ENCODE measurements around the gene MUC5AC.
"Not testable (repeated sequence)": the region's sequence is repeated elsewhere in the genome, so short reads cannot be mapped to it uniquely, and the experiment has no call there.

The MUC5AC gene

DNA sequence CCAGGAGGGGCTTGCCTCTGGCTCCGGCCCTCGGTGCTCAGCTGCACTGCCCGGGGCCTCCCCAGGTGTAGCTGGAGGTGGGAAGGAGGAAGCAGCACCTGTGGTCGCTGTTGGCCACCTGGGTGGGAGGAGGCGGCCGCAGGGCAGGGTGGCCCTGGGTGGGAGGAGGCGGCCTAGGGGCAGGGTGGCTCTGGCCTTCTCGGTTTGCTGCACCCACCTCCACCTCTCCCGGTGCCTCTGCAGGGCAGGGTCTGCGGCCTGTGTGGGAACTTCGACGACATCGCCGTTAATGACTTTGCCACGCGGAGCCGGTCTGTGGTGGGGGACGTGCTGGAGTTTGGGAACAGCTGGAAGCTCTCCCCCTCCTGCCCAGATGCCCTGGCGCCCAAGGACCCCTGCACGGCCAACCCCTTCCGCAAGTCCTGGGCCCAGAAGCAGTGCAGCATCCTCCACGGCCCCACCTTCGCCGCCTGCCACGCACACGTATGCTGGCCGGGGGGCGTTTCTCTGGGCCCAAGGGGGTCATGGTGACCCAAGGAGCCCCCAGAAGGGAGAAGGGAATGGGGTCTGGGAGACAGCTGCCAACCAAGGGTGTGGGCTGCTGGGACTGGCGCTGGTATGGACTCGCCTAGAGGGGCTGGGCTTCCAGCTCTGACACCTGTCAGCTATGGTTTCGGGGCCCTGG, 20.6 kb downstream of the MUC5AC start:
- no peak for DNase-seq

DNA sequence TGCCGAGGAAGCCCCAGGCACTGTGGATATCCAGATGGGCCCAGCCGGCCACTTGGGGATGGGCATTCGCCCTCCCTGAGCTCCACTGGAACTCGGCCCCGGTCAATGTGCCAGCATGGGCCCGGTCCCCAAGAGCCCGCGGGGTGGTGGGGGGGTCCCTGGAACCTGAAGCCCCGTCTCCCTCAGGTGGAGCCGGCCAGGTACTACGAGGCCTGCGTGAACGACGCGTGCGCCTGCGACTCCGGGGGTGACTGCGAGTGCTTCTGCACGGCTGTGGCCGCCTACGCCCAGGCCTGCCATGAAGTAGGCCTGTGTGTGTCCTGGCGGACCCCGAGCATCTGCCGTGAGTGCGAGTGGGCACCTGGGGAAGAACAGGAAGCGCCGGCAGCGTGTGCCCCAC, 21.2 kb downstream of the MUC5AC start:
- DNase-seq = no peak

DNA sequence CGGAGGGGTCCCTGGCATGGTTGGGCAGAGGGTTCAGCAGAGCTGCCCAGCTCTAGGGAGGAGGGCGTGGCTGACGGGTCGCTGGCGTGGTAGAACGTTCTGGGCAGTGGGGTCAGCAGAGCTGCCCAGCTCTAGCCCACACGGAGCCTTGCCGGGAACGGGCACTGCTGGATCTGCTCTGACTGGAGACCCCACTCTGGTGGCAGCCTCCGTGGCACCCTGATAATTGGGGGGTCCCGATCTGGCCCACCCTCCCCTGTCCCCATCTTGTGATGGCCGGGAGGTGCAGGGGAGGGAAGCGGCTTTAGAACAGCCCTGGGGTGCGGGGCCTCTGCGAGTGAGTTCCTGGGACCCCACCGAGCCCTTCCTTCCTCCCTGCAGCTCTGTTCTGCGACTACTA, 21.9 kb downstream of the MUC5AC start:
- DNase-seq = no peak

DNA sequence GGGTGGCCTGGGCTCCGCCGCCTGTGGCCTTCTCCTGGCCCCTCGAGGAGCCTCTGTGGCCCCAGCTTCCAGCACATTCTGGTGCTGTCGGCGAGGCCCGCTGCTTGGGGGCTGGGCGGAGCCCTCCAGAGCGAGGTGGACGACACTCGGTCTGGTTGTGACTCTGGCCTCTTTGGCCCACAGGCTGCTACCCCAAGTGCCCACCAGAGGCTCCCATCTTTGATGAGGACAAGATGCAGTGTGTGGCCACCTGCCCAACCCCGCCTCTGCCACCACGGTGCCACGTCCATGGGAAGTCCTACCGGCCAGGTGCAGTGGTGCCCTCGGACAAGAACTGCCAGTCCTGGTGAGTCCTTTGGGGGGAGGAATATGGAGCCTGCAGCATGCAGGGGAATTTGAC, 22.4 kb downstream of the MUC5AC start:
- DNase-seq = no peak

DNA sequence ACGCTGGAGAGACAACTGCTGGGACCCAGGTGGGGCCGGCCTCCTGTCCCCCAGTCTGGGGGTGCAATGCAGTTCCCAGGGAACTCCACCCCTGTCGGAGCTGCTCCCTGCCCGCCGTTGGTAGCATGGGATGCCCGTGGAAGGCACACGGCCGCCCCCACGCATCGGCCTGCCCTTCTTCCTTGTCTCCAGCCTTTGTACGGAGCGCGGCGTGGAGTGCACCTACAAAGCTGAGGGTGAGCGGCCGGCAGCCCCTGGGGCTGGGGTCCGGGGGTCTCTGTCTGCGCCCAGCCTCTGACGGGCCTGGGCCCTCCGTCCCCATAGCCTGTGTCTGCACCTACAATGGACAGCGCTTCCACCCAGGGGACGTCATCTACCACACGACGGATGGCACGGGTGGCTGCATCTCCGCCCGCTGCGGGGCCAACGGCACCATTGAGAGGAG, 23.2 kb downstream of the MUC5AC start:
- DNase-seq = no peak

DNA sequence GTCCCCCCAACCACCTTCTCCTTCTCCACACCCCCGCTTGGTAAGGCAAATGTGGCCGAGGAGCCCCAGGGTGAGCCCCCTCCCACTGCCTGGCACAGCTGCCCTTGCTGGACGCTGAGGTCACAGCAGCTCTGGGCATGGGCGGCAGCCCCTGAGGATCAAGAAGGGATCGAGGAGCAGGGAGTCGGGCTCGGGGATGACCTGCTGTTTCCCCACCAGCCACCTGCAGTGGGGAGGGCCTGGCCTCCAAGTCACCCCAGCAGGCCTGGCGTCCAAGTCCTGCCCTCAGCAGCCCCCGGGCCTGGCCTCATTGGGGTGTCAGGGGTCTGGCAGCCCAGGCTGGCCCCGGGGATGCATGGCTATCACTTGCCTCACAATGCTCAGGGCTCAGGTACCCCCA, 23.7 kb downstream of the MUC5AC start:
- DNase-seq = no peak

DNA sequence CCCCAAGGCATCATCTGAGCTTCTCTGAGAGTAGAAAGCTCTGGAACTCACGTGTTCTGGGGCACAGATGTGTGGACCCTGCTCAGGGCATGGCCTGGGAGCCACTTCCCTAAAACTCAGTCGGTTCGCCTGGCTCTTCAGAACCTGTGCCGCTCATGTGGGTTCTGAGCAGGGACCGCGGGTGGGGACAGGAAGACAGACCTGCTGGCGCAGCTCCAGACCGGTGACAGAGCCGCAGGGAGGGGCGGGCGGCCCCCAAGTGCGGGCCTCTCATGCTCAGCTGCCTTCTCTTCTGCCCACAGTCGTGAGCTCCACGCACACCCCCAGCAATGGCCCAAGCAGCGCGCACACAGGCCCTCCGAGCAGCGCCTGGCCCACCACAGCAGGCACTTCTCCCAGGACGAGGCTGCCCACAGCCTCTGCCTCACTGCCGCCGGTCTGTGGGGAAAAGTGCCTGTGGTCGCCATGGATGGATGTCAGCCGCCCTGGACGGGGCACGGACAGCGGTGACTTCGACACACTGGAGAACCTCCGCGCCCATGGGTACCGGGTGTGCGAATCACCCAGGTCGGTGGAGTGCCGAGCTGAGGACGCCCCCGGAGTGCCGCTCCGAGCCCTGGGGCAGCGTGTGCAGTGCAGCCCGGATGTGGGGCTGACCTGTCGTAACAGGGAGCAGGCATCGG, 24.2 kb downstream of the MUC5AC start:
- DNase-seq = no peak

DNA sequence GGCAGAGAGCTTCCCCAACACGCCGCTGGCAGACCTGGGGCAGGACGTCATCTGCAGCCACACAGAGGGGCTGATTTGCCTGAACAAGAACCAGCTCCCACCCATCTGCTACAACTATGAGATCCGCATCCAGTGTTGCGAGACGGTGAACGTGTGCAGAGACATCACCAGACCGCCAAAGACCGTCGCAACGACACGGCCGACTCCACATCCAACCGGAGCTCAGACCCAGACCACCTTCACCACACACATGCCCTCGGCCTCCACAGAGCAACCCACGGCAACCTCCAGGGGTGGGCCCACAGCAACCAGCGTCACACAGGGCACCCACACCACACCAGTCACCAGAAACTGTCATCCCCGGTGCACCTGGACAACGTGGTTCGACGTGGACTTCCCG, 26.4 kb downstream of the MUC5AC start:
- not testable (repeated sequence) for DNase-seq

DNA sequence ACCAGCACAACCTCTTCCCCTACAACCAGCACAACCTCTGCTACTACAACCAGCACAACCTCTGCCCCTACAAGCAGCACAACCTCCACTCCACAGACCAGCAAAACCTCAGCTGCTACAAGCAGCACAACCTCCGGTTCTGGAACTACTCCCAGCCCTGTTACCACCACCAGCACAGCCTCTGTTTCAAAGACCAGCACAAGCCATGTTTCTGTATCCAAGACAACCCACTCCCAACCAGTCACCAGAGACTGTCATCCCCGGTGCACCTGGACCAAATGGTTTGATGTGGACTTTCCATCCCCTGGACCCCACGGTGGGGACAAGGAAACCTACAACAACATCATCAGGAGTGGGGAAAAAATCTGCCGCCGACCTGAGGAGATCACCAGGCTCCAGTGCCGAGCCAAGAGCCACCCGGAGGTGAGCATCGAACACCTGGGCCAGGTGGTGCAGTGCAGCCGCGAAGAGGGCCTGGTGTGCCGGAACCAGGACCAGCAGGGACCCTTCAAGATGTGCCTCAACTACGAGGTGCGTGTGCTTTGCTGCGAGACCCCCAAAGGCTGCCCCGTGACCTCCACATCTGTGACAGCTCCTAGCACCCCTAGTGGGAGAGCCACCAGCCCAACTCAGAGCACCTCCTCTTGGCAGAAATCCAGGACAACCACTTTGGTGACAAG, 30.8 kb downstream of the MUC5AC start:
- DNase-seq = not testable (repeated sequence)

DNA sequence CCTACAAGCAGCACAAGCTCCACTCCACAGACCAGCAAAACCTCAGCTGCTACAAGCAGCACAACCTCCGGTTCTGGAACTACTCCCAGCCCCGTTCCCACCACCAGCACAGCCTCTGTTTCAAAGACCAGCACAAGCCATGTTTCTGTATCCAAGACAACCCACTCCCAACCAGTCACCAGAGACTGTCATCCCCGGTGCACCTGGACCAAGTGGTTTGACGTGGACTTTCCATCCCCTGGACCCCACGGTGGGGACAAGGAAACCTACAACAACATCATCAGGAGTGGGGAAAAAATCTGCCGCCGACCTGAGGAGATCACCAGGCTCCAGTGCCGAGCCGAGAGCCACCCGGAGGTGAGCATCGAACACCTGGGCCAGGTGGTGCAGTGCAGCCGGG, 32.1 kb downstream of the MUC5AC start:
- DNase-seq = not testable (repeated sequence)

DNA sequence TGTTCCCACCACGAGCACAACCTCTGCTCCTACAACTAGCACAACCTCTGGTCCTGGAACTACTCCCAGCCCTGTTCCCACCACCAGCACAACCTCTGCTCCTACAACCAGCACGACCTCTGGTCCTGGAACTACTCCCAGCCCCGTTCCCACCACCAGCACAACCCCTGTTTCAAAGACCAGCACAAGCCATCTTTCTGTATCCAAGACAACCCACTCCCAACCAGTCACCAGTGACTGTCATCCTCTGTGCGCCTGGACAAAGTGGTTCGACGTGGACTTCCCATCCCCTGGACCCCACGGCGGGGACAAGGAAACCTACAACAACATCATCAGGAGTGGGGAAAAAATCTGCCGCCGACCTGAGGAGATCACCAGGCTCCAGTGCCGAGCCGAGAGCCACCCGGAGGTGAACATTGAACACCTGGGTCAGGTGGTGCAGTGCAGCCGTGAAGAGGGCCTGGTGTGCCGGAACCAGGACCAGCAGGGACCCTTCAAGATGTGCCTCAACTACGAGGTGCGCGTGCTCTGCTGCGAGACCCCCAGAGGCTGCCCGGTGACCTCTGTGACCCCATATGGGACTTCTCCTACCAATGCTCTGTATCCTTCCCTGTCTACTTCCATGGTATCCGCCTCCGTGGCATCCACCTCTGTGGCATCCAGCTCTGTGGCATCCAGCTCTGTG, 34.2 kb downstream of the MUC5AC start:
- DNase-seq = not testable (repeated sequence)

DNA sequence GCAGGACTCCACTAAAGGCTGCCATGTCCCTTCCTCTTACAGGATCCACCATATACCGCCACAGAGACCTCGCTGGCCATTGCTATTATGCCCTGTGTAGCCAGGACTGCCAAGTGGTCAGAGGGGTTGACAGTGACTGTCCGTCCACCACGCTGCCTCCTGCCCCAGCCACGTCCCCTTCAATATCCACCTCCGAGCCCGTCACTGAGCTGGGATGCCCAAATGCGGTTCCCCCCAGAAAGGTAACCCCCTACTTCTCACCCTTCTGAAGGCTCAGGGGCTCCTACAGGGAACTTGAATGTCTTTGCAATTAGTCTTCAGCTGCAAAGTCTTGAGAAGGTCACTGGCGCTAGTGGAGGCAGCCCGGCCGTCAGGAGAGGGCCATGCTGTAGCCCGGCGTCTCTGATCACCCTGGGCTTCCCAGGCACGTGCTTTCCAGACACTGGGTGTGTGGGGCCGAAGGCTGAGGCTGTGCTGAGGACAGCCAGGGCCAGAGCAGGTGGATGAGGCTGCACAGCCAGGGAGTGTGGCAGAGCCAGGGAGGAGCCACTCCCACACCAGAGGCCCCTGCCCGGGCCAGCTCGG, 35.1 kb downstream of the MUC5AC start:
- DNase-seq = no peak

DNA sequence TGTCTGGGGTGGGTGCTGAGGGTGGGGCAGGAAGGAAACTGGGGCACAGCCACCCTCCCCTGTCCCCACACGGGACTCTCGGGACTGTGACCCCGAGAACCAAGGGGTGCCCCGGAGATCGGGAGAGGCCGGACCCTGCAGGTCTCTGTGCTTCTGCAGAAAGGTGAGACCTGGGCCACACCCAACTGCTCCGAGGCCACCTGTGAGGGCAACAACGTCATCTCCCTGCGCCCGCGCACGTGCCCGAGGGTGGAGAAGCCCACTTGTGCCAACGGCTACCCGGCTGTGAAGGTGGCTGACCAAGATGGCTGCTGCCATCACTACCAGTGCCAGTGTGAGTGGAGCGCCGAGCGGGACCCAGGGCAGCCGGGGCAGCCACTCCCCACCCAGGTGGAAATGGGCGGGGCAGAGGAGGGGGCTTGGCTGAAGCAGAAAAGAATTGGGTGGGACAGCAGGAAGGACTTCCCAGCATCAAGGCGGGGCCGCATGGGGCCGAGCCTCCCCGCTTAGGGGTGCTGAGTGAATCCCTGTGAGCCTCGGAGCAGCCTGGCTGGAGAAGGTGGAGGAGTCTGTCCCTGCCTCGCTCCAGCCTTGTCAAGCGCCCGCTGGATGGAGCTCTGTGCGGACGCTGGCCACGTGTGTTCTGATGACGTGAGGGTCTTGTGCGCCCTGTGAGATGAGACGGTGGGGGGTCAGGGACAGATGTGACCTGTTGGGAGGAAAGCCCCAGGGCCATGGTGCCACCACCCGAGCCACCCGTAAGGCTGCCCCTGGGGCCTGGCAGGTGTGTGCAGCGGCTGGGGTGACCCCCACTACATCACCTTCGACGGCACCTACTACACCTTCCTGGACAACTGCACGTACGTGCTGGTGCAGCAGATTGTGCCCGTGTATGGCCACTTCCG, 35.8 kb downstream of the MUC5AC start:
- DNase-seq = no peak

DNA sequence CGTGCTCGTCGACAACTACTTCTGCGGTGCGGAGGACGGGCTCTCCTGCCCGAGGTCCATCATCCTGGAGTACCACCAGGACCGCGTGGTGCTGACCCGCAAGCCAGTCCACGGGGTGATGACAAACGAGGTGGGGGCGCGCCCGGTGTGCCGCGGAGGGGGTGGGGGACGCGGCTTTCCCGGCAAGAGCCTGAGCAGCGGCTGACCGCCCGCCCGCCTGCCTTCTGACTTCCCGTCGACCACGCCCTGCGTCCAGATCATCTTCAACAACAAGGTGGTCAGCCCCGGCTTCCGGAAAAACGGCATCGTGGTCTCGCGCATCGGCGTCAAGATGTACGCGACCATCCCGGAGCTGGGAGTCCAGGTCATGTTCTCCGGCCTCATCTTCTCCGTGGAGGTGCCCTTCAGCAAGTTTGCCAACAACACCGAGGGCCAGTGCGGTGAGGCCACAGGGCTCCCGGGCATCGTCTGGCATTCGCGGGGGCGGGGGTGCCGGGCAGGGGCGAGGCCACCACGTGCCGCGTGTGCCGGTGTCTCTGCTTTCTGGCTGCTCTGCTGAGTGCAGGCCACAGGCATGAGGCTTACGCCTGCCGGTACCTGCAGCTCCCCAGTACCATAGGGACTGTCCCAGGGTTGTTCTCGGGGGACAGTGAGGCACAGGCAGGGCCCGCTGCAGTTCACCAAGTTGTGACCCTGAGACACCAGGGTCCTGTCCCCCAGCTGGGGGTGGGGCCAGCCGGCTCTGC, 36.7 kb downstream of the MUC5AC start:
- DNase-seq = no peak

DNA sequence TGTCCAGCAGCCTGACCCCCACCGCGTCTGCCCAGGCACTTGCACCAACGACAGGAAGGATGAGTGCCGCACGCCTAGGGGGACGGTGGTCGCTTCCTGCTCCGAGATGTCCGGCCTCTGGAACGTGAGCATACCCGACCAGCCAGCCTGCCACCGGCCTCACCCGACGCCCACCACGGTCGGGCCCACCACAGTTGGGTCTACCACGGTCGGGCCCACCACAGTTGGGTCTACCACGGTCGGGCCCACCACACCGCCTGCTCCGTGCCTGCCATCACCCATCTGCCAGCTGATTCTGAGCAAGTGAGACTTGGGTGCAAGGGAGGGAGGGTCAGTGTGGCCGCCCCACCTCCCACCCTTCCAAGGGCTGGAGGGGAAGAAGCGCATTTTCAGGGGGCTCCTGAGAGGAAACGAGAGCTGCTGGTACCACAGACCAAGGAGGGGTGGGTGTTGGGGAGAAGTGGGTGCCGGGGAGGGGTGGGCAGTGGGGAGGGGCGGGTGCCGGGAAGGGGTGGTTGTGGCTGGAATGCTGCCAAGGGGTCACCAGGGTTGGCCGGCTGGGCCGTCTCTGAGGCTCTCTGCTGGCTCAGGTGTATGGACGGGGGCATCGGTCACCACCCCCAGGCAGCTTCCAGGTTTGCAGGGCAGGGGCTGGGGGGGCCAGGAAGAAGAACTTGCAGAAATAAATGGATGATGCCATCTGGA, 37.4 kb downstream of the MUC5AC start:
- no peak for DNase-seq

DNA sequence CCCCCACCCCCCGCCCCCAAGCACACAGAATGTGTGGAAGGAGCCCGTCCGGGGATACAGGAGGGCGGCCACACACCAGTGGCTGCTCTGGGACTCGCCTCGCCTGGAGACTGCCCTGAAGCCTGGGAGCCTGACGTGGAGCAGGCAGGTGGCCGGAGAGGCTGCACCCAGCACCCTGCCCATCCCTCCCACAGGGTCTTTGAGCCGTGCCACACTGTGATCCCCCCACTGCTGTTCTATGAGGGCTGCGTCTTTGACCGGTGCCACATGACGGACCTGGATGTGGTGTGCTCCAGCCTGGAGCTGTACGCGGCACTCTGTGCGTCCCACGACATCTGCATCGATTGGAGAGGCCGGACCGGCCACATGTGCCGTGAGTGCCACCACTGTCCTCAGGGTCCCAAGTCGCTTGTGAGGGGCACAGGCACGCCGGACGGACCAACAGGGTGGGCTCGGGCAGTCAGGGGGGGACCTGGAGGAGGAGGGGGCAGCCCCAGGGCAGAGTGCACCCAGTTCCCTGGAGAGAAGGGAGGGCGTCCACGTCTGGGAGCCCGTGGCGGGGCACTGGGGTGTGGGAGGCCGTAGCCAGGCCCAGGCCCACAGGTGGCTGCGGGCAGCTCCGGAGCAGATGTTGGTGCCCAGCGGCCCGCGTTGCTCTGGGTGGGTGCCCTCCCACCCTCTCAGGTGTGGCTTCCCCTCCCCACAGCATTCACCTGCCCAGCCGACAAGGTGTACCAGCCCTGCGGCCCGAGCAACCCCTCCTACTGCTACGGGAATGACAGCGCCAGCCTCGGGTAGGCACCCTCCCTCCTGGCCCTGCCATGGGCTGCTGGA, 38.1 kb downstream of the MUC5AC start:
- no peak for DNase-seq

DNA sequence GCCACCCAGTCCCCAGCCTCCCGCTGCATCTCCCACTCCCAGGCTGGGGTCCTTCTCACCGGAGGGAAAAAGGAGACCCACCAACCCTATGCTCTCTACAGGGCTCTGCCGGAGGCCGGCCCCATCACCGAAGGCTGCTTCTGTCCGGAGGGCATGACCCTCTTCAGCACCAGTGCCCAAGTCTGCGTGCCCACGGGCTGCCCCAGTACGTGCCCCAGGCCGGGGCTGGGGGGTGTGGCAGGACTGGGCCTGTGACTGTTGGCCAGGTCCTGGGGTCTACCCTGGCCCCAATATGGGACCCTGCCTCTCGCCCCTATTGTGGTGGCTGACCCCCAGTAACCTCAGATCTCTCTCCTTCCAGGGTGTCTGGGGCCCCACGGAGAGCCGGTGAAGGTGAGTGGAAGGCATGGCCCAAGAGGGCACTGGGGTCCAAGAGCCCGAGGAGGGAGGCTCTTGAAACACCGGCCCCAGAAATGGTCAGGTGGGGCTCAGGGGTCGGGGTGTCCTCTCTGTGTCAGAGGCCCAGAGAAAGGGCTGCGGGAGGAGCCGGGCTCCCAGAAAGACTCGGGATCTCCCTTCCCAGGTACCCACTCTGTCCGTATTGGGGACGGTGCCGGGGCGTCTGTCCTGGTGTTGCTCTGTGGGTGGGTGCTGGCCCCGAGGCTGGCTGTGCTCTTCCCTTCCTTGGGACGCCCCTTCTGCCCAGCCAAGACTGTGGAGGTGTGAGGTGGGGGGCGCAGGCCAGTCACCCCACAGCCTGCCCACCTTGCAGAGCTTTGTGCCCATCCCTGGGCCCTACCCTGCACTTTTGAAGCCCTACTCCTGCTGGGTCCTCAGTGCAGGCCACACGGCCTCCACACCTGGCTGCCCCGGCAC, 39.0 kb downstream of the MUC5AC start:
- no peak for DNase-seq

DNA sequence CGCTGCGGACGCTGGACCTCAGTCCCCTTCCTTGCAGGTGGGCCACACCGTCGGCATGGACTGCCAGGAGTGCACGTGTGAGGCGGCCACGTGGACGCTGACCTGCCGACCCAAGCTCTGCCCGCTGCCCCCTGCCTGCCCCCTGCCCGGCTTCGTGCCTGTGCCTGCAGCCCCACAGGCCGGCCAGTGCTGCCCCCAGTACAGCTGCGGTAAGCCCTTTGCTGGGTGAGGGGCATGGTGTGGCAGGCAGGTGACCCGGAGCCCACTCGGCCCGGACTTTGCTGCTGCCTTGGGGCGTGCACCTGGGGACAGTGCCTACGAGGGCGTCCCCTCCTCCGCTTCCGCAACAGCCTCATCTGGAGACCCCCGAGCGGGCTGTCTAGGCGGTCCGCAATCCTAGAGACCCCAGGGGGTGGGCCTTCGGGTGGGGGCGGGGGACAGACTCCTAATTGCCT, 39.7 kb downstream of the MUC5AC start:
- no peak for DNase-seq

Measured in activated CD4-positive, alpha-beta T cell treated with anti-CD3 and anti-CD28 coated beads for 1 hour (primary cell).